ENCODE measurements around the gene TOMM40. TPM values are rescaled to one million over a fixed set of nuclear protein-coding genes. Genes with fewer than 3 reads are reported as not detected.
A peak's percentile ranks its signal among the peaks of the same experiment; 100 is the strongest.

Gene TOMM40
- total and polyA plus RNA-seq, 9 of the 15 experiments (the other 6 are each of a cell fraction or from before 2014, with no cell fraction given), result 0.89 to 290 (median 160) TPM

DNA sequence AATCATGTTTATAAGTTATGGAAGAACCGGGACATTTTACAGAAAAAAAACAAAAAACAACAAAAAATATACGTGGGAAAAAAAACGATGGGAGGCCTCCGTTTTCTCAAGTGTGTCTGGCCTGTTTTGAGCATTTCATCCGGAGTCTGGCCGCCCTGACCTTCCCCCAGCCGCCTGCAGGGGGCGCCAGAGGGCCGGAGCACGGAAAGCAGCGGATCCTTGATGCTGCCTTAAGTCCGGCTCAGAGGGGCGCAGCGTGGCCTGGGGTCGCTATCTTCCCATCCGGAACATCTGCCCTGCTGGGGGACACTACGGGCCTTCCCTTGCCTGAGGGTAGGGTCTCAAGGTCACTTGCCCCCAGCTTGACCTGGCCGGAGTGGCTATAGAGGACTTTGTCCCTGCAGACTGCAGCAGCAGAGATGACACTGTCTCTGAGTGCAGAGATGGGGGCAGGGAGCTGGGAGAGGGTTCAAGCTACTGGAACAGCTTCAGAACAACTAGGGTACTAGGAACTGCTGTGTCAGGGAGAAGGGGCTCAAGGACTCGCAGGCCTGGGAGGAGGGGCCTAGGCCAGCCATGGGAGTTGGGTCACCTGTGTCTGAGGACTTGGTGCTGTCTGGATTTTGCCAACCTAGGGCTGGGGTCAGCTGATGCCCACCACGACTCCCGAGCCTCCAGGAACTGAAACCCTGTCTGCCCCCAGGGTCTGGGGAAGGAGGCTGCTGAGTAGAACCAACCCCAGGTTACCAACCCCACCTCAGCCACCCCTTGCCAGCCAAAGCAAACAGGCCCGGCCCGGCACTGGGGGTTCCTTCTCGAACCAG, 12.8 kb downstream of the TOMM40 start:
- Histone ChIP-seq H3K9ac (ENCODE audit: insufficient read depth in 1 of 2, low read depth in 2 of 2, low read length in 2 of 2) (peak overlapping the region in 1 of 2 experiments; percentile 65; a peak in 2 of 4 replicates), H3K27me3 (ENCODE audit: control insufficient read depth in 2 of 2, insufficient read depth in 2 of 2, low read length in 2 of 2) (no peaks in the 10 kb centered on the region), H2AFZ (ENCODE audit: low read depth, low read length) (no peak overlapping the region), H4K20me1 (replicated peaks; ENCODE audit: control insufficient read depth, insufficient read depth, low read length) (0 out of 2 replicates have a peak, but pooled peaks cover 3% of the 10 kb centered on the region), H3K27ac (ENCODE audit: extremely low read depth, low read depth, low read length) (peak overlapping the region; percentile 40), H3K9me3 (replicated peaks; ENCODE audit: control insufficient read depth, insufficient read depth, low read depth, low read length) (no peaks in the 10 kb centered on the region), H3K4me3 (no peak overlapping the region), H3K36me3 (ENCODE audit: control insufficient read depth, insufficient read depth, low read length) (peaks cover 70% of the 10 kb centered on the region; the same call in 2 of the 3 replicates), H3K4me1 (replicated peaks in 1 of 2; ENCODE audit: control insufficient read depth in 2 of 2, insufficient read depth in 2 of 2, low read length in 2 of 2) (peaks cover 20 to 67% of the 10 kb centered on the region in 2 experiments; a peak in 4 of 5 replicates), H3K4me2 (ENCODE audit: insufficient read depth, low read length) (peak overlapping the region; percentile 57; the same call in 1 of the 2 replicates), H3K9me1 (ENCODE audit: control insufficient read depth, insufficient read depth, low read length) (no peaks in the 10 kb centered on the region), H3K79me2 (ENCODE audit: control insufficient read depth, insufficient read depth, low read length) (no peaks in the 10 kb centered on the region; the same call in 2 of the 3 replicates)
- FAIRE-seq (peak; percentile 62), DNase-seq (ENCODE audit: extremely low read depth in 1 of 4, low spot score in 3 of 4) (peak; percentile 70 to 86 (median 74)), ATAC-seq (peak; percentile 81)
- intact Hi-C loops (cut with micrococcal nuclease), result loop anchor here (1.0 to 5.0 kb wide), 2 partner anchors 47 to 153 kb away; no protein-coding TSS in a partner anchor
- 22% methylated on average over 24 of the region's 24 CpGs for WGBS (ENCODE audit: insufficient coverage, low coverage, missing lambda C conversion rate)
- in situ Hi-C loops (cut with MboI), result no loop called here
- ChIA-PET CTCF (ENCODE audit: low intra/inter-chr PET ratio) (interaction anchor here (0.6 to 2.1 kb wide), 5 partner anchors 46 to 156 kb away, joined by 3 to 27 read pairs (median 4); partner anchors contain the start of gene CLPTM1), POLR2A (interaction anchor here (0.6 to 2.5 kb wide), 8 partner anchors 9 to 167 kb away, joined by 3 to 11 read pairs (median 3); no protein-coding TSS in a partner anchor)
- BruUV-seq (replicated peaks), result no TSS peak
- TF ChIP-seq CREB3L1 (IDR thresholded peaks at IDR 0.05; ENCODE audit: borderline replicate concordance, low read depth) (no peak), E2F8 (IDR thresholded peaks at IDR 0.05; ENCODE audit: low read depth, partially characterized antibody) (peak; percentile 64), YY1 (IDR thresholded peaks at IDR 0.05; ENCODE audit: borderline replicate concordance in 1 of 3, control insufficient read depth in 1 of 3, extremely low read depth in 1 of 3, insufficient read depth in 3 of 3, insufficient read length in 1 of 3, insufficient replicate concordance in 2 of 3, low read depth in 1 of 3, low read length in 2 of 3) (peak in 1 of 3 experiments; percentile 16), TOE1 (IDR thresholded peaks at IDR 0.05; ENCODE audit: borderline replicate concordance) (0 out of 2 replicates have a peak, but pooled peaks have one; percentile 17), TOE1 (CRISPR knock-in tag; IDR thresholded peaks at IDR 0.05; ENCODE audit: borderline replicate concordance, low read depth) (no peak), EHMT2 (IDR thresholded peaks at IDR 0.05) (no peak), ZBTB8A (IDR thresholded peaks at IDR 0.05; ENCODE audit: partially characterized antibody) (no peak), RUNX1 (IDR thresholded peaks at IDR 0.05; ENCODE audit: low read depth) (peak; percentile 55; the same call in 1 of the 2 replicates)
- TF ChIP-seq, protein P1, sequence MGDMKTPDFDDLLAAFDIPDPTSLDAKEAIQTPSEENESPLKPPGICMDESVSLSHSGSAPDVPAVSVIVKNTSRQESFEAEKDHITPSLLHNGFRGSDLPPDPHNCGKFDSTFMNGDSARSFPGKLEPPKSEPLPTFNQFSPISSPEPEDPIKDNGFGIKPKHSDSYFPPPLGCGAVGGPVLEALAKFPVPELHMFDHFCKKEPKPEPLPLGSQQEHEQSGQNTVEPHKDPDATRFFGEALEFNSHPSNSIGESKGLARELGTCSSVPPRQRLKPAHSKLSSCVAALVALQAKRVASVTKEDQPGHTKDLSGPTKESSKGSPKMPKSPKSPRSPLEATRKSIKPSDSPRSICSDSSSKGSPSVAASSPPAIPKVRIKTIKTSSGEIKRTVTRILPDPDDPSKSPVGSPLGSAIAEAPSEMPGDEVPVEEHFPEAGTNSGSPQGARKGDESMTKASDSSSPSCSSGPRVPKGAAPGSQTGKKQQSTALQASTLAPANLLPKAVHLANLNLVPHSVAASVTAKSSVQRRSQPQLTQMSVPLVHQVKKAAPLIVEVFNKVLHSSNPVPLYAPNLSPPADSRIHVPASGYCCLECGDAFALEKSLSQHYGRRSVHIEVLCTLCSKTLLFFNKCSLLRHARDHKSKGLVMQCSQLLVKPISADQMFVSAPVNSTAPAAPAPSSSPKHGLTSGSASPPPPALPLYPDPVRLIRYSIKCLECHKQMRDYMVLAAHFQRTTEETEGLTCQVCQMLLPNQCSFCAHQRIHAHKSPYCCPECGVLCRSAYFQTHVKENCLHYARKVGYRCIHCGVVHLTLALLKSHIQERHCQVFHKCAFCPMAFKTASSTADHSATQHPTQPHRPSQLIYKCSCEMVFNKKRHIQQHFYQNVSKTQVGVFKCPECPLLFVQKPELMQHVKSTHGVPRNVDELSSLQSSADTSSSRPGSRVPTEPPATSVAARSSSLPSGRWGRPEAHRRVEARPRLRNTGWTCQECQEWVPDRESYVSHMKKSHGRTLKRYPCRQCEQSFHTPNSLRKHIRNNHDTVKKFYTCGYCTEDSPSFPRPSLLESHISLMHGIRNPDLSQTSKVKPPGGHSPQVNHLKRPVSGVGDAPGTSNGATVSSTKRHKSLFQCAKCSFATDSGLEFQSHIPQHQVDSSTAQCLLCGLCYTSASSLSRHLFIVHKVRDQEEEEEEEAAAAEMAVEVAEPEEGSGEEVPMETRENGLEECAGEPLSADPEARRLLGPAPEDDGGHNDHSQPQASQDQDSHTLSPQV (IDR thresholded peaks at IDR 0.05), result peak; percentile 61; the same call in 1 of the 2 replicates

Data from K562 (cell line).